Activated naive CD8-positive, alpha-beta T cell (primary cell): Measurements from ENCODE around the gene GRIA4.
"Not testable (repeated sequence)": the region's sequence is repeated elsewhere in the genome, so short reads cannot be mapped to it uniquely, and the experiment has no call there.

Experiments
- H3K27ac Mint-ChIP-seq: one replicate; pipeline ENCODE4 v1.8.0; 2021; ENCODE audit warnings: mixed read lengths
- H3K27me3 Mint-ChIP-seq: one replicate; pipeline ENCODE4 v1.8.0; 2021; ENCODE audit warnings: mixed read lengths
- H3K36me3 Mint-ChIP-seq: one replicate; pipeline ENCODE4 v1.8.0; 2021; ENCODE audit warnings: mixed read lengths
- H3K4me1 Mint-ChIP-seq: one replicate; pipeline ENCODE4 v1.8.0; 2021; ENCODE audit warnings: low read depth, mixed read lengths
- H3K4me3 Mint-ChIP-seq: one replicate; pipeline ENCODE4 v1.8.0; 2021; ENCODE audit warnings: mild to moderate bottlenecking, mixed read lengths
- H3K9me3 Mint-ChIP-seq: one replicate; pipeline ENCODE4 v1.8.0; 2021; ENCODE audit warnings: low read depth, mixed read lengths

The GRIA4 gene

DNA sequence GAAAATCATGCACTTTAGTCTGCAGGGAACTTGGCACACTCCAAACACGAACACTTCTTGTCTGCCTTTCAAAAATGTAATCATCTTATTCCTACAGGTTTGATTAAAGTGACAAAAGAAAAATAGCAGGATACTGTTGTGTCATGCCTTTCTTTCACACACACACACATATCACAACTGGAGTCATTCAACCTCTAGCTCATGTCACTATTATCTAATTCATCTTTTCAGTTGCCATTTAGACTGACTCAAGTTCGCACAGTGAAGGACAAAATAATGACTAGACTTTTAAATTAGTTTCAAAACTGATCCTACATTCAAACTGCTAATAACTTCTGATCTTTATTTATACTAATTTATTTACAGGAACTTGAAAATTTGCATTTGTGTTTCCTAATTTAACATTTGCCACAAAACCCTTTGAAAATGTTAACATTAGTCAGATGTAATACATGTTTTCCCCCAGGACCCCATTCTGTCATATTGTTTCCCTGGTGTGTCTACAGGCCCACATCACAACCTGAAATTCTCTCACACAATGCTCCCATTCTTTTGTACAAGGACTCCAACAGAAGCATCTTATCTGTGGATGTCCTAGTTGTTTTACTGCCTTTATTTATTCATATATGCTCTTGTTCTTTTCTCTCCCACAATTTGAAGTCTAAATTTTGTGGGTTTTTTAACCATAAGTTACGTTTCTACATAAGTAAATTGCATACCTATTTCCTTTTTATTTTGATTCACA is 171.1 kb downstream of the GRIA4 start:
- Mint-ChIP-seq H3K9me3 (no peaks in the 10 kb centered on the region), H3K27ac (no peak overlapping the region), H3K27me3 (no peaks in the 10 kb centered on the region), H3K4me3 (no peak overlapping the region), H3K4me1 (no peaks in the 10 kb centered on the region), H3K36me3 (no peaks in the 10 kb centered on the region)

- no peaks in the 10 kb centered on the region for H3K27me3 Mint-ChIP-seq
- no peak overlapping the region for H3K27ac Mint-ChIP-seq
- H3K4me3 Mint-ChIP-seq = no peak overlapping the region
- H3K4me1 Mint-ChIP-seq = no peaks in the 10 kb centered on the region
- H3K36me3 Mint-ChIP-seq = no peaks in the 10 kb centered on the region
- H3K9me3 Mint-ChIP-seq = no peaks in the 10 kb centered on the region
These were observed 171.9 kb downstream of the GRIA4 start for GRCh38 chr11:105781807-105782206.

DNA sequence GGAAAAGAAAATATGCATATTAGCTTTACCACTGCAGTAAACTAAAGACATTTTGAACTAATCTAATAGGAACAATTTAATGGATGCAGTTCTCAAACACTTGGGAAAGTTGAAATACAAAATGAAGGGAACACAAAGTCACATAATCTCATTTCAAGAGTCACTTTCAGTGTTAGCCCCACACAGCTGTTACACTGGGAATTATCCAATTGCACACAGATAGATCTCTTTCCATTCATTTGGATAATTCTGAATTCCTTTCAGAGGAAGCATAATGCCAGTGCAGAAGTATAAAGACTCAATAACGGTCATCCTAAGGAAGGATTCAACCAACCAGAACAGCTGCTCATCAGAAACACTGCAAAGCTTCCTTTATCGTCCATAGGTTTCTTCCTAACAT is 173.3 kb downstream of the GRIA4 start:
- Mint-ChIP-seq H3K27ac (no peak overlapping the region), H3K4me3 (no peak overlapping the region), H3K9me3 (no peaks in the 10 kb centered on the region), H3K4me1 (no peaks in the 10 kb centered on the region), H3K27me3 (no peaks in the 10 kb centered on the region), H3K36me3 (no peaks in the 10 kb centered on the region)

DNA sequence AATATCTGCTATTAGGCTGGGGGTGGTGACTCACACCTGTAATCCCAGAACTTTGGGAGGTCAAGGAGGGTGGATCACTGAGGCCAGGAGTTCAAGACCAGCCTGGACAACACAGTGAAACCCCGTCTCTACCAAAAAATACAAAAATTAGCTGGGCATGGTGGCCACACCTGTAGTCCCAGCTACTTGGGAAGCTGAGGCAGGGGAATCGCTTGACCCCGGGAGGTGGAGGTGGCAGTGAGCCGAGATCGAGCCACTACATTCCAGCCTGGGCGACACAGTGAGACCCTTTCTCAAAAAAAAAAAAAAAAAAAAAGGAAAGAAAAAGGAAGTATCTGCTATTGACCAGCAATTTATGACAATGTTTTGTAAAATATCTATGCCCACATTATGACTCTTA is 176.0 kb downstream of the GRIA4 start:
- H3K27ac Mint-ChIP-seq, H3K9me3 Mint-ChIP-seq, H3K27me3 Mint-ChIP-seq, H3K36me3 Mint-ChIP-seq, H3K4me3 Mint-ChIP-seq, H3K4me1 Mint-ChIP-seq: not testable (repeated sequence)

GRCh38 chr11:105786741-105787140 is 176.9 kb downstream of the GRIA4 start:
- H3K4me3 Mint-ChIP-seq = no peak overlapping the region
- no peak overlapping the region for H3K27ac Mint-ChIP-seq
- no peaks in the 10 kb centered on the region for H3K27me3 Mint-ChIP-seq
- H3K36me3 Mint-ChIP-seq = no peaks in the 10 kb centered on the region
- no peaks in the 10 kb centered on the region for H3K9me3 Mint-ChIP-seq
- no peaks in the 10 kb centered on the region for H3K4me1 Mint-ChIP-seq

GRCh38 chr11:105789579-105790420 is 179.9 kb downstream of the GRIA4 start:
- no peaks in the 10 kb centered on the region for H3K9me3 Mint-ChIP-seq
- H3K4me1 Mint-ChIP-seq = no peaks in the 10 kb centered on the region
- H3K4me3 Mint-ChIP-seq = no peak overlapping the region
- H3K27ac Mint-ChIP-seq = no peak overlapping the region
- H3K27me3 Mint-ChIP-seq = no peaks in the 10 kb centered on the region
- H3K36me3 Mint-ChIP-seq = no peaks in the 10 kb centered on the region

DNA sequence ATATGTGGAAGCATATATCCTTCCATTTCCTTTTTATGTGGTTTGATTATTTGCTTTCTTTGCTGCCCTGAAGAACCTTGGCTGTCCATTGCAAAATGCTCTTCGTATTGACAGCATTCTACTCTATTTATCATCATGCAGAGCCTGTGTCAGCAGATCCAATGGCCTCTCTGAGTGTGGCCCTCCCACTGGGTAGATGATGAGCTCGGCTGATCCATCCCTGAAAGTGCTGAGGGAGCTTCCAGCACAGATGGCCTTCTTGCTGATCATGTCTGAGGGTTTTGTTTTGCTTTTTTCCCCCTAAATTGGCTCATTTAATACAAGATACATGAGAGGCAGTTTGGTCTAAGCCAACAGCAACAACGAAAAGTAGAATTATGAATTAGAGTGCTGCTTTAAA is 181.0 kb downstream of the GRIA4 start:
- H3K27ac Mint-ChIP-seq = no peak overlapping the region
- H3K27me3 Mint-ChIP-seq = no peaks in the 10 kb centered on the region
- H3K4me3 Mint-ChIP-seq = no peak overlapping the region
- H3K9me3 Mint-ChIP-seq = no peaks in the 10 kb centered on the region
- no peaks in the 10 kb centered on the region for H3K36me3 Mint-ChIP-seq
- no peaks in the 10 kb centered on the region for H3K4me1 Mint-ChIP-seq

- no peaks in the 10 kb centered on the region for H3K9me3 Mint-ChIP-seq
- no peak overlapping the region for H3K4me3 Mint-ChIP-seq
- H3K4me1 Mint-ChIP-seq = no peaks in the 10 kb centered on the region
- no peaks in the 10 kb centered on the region for H3K27me3 Mint-ChIP-seq
- H3K27ac Mint-ChIP-seq = no peak overlapping the region
- H3K36me3 Mint-ChIP-seq = no peaks in the 10 kb centered on the region
These were observed 183.2 kb downstream of the GRIA4 start for GRCh38 chr11:105793092-105793491.

DNA sequence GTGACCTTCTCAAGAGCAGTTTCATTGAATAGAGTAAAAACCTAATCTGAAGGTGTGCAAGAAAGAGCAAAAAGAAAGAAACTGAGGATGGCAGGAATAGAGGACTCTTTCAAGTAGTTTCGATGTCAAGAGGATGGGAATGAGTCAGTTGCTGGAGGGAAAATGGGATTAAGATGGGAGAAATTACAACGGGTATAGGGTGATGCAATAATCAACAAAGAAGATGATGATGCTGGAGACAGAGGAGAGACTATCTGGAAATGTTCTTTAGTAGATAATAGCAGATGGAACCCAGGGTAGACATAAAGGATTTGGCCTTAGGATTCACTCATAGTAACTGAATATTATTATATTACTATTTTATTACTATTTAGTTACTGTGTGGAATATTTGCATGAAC is 189.4 kb downstream of the GRIA4 start:
- H3K36me3 Mint-ChIP-seq = no peaks in the 10 kb centered on the region
- no peaks in the 10 kb centered on the region for H3K27me3 Mint-ChIP-seq
- H3K9me3 Mint-ChIP-seq = no peaks in the 10 kb centered on the region
- no peak overlapping the region for H3K27ac Mint-ChIP-seq
- no peak overlapping the region for H3K4me3 Mint-ChIP-seq
- no peaks in the 10 kb centered on the region for H3K4me1 Mint-ChIP-seq

DNA sequence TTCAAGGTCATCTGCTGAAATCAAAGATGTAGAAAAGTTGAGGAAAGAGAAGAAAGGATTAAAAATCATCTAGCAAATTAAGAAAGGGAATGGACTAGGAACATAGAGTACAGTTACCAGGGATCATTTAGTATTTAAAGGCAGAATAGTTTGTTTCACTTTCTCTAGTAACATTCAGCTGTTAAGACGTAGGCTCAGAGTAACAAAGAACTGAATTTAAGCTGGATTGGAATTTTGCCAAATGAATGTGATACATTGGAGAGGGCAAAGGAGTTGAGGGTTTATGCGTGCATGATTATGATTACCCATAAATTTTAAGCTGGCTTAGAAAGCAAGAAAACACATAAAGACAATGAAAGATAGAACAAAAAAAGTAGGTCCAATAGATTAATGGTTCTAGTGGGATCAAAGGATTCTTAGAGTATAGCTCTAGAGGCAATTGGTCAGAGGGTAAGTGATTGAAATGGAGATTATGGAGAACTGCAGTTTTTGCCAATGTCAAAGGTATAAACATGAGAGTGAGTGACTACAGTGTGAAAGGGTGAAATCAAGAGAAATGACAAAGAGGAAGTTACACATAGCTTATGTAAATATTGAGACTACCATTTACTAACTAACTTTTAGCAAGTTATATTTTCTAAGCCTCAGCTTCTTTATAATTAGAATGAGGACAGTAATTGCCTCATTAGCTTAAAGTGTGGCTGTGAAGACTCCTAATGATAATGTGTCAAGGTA is 190.0 kb downstream of the GRIA4 start:
- no peaks in the 10 kb centered on the region for H3K27me3 Mint-ChIP-seq
- H3K36me3 Mint-ChIP-seq = no peaks in the 10 kb centered on the region
- no peak overlapping the region for H3K27ac Mint-ChIP-seq
- no peaks in the 10 kb centered on the region for H3K9me3 Mint-ChIP-seq
- H3K4me1 Mint-ChIP-seq = no peaks in the 10 kb centered on the region
- H3K4me3 Mint-ChIP-seq = no peak overlapping the region

DNA sequence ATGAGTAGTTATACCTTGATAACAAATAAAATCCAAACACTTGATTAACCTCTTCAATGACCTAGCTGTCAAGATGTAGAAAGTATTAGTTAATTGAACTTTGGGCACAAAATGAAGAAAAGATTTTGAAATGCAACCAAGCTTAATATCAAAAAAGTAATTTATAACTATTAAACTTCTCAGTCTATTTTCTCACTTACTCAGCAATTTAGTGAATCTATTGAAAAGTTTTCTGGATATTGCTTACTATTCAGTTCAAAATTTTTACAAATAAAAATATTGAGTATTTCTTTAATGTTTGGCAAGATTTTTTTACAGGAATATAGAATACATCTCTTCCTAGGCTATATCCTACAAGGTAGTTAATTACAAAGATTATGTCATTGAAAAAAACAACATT is 192.5 kb downstream of the GRIA4 start:
- no peaks in the 10 kb centered on the region for H3K36me3 Mint-ChIP-seq
- H3K4me1 Mint-ChIP-seq = no peaks in the 10 kb centered on the region
- no peaks in the 10 kb centered on the region for H3K9me3 Mint-ChIP-seq
- no peak overlapping the region for H3K4me3 Mint-ChIP-seq
- no peak overlapping the region for H3K27ac Mint-ChIP-seq
- H3K27me3 Mint-ChIP-seq = no peaks in the 10 kb centered on the region

DNA sequence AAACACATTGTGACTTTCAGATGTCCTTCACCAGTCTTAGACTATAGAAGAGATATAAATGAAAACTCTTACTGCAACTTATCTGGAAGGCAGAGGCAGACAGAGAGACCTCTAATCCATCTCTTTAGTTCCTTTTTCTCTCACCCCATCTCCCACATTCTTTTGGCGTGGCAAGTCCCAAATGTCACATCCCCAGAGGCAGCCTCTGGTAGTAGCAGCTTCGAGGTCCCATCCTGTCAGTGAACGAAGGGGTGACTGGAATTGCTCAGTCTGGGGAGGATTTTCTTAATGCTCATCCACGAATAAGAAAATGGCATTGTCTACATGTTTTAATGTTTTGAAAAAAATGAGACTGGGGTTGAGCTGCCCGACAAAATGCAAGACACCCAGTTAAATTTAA is 201.4 kb downstream of the GRIA4 start:
- Mint-ChIP-seq H3K4me1 (no peaks in the 10 kb centered on the region), H3K4me3 (no peak overlapping the region), H3K27me3 (no peaks in the 10 kb centered on the region), H3K27ac (no peak overlapping the region), H3K9me3 (no peaks in the 10 kb centered on the region), H3K36me3 (no peaks in the 10 kb centered on the region)

DNA sequence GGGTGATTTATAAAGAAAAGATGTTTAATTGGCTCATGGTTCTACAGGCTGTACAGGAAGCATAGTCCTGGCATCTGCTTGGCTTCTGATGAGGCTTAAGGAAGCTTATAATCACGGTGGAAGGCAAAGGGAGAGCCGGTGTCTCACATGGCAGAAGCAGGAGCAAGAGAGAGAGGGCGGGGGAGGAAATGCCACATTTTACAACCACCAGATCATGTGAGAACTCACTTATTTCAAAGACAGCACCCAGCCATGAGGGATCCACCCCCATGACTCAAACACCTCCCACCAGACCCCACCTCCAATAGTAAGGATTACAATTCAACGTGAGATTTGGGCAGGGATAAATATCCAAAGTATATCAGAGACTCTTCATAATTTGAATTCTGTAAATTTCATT is 211.5 kb downstream of the GRIA4 start:
- Mint-ChIP-seq H3K4me3 (no peak overlapping the region), H3K4me1 (no peaks in the 10 kb centered on the region), H3K27ac (no peak overlapping the region), H3K9me3 (no peaks in the 10 kb centered on the region), H3K27me3 (no peaks in the 10 kb centered on the region), H3K36me3 (no peaks in the 10 kb centered on the region)

GRCh38 chr11:105821781-105822180 is 211.9 kb downstream of the GRIA4 start:
- Mint-ChIP-seq H3K4me1 (no peaks in the 10 kb centered on the region), H3K36me3 (no peaks in the 10 kb centered on the region), H3K9me3 (no peaks in the 10 kb centered on the region), H3K27me3 (no peaks in the 10 kb centered on the region), H3K27ac (no peak overlapping the region), H3K4me3 (no peak overlapping the region)

- Mint-ChIP-seq H3K4me3 (no peak overlapping the region), H3K9me3 (no peaks in the 10 kb centered on the region), H3K27ac (no peak overlapping the region), H3K36me3 (no peaks in the 10 kb centered on the region), H3K4me1 (no peaks in the 10 kb centered on the region), H3K27me3 (no peaks in the 10 kb centered on the region)
These were observed 213.7 kb downstream of the GRIA4 start for GRCh38 chr11:105823495-105824033.
